Breast epithelium (tissue), 4 donors: Measurements from ENCODE around the gene LPP. TPM values are rescaled to one million over a fixed set of nuclear protein-coding genes. Genes with fewer than 3 reads are reported as not detected.

Source experiments
- DNase-seq, 2 donors: peaks; one replicate each; pipeline ENCODE4 v3.0.0-alpha.2; 2019; ENCODE audit warnings: low spot score in 2 of 2
- H3K27ac ChIP-seq, 2 donors: fragments of 200-600 bp; sonication (generic) in 1 of 2; one replicate each; pipeline ENCODE4 v1.5.1; 2016 to 2019; ENCODE audit warnings: mild to moderate bottlenecking in 1 of 2
- H3K27me3 ChIP-seq, 2 donors: fragments of 200-600 bp; sonication (generic) in 1 of 2; one replicate each; pipeline versions ENCODE4 v1.5.1 to v1.6.0; 2017 to 2019; ENCODE audit warnings: control low read depth in 1 of 2, mild to moderate bottlenecking in 1 of 2
- H3K36me3 ChIP-seq: fragments of 200-600 bp; one replicate; pipeline ENCODE4 v1.5.1; 2019
- H3K4me1 ChIP-seq, 2 donors: fragments of 200-600 bp; sonication (generic); one replicate each; pipeline ENCODE4 v1.5.1; 2016 to 2019; ENCODE audit warnings: control low read depth in 1 of 2
- H3K4me3 ChIP-seq, 3 donors: fragments of 200-600 bp; sonication (generic); 1 replicate in 2 of 3; 2 replicates in 1 of 3; pipeline ENCODE4 v1.5.1; 2016 to 2019; ENCODE audit warnings: mild to moderate bottlenecking in 3 of 3, moderate library complexity in 2 of 3
- H3K9me3 ChIP-seq, 2 donors: fragments of 200-600 bp; sonication (generic) in 1 of 2; one replicate each; pipeline ENCODE4 v1.5.1; 2016 to 2019; ENCODE audit warnings: control low read depth in 1 of 2
- CTCF ChIP-seq, 3 donors: fragments of 450-650 bp; IDR thresholded peaks; one replicate each; pipeline ENCODE4 v1.5.1; 2016 to 2017; ENCODE audit warnings: antibody characterized with exemption in 3 of 3, mild to moderate bottlenecking in 3 of 3, moderate library complexity in 3 of 3
- POLR2A ChIP-seq: fragments of 450-650 bp; IDR thresholded peaks from one replicate; pipeline ENCODE4 v1.6.1; 2016; ENCODE audit warnings: antibody characterized with exemption, mild to moderate bottlenecking, moderate library complexity
- POLR2AphosphoS5 ChIP-seq, 3 donors: sonication (generic); formaldehyde crosslinking; IDR thresholded peaks; one replicate each; pipeline ENCODE4 v1.6.1; 2017; ENCODE audit warnings: antibody characterized with exemption in 3 of 3
- intact Hi-C: fragments of 100-400 bp; cut with DNase I; formaldehyde crosslinking; loops from one replicate; pipeline ENCODE4 v1.15.1; 2023; ENCODE audit warnings: low total_unique reads
- total RNA-seq, 3 donors: library from RNA; depleted of rRNA; stranded (reverse); fragments of >200 nt; gene quantifications; one replicate each; pipeline ENCODE4 v1.1.0, GENCODE V29; 2016

LPP gene
- total RNA-seq = 100 to 1,000 TPM; 135 to 183 (median 147) TPM

- intact Hi-C loops = loop anchor here (10.0 kb wide), 2 partner anchors 121 to 409 kb away; partner anchors contain the start of gene BCL6
- TF ChIP-seq POLR2A (no peak), POLR2AphosphoS5 (IDR thresholded peaks at IDR 0.05) (peak; percentile 30 to 84 (median 73)), CTCF (IDR thresholded peaks at IDR 0.05) (no peak)
Observed at GRCh38 chr3:188154014-188154808, at the start of gene LPP. LPP (plus strand) TSS chr3:188154157; CDS start chr3:188406121, 251,964 bp downstream.

GRCh38 chr3:188106006-188106405 lies 48.0 kb upstream of the LPP start:
- Histone ChIP-seq H3K27ac (no peak overlapping the region), H3K27me3 (no peaks in the 10 kb centered on the region), H3K4me3 (no peak overlapping the region), H3K4me1 (no peaks in the 10 kb centered on the region), H3K36me3 (no peaks in the 10 kb centered on the region), H3K9me3 (peaks cover under 1 to 4% of the 10 kb centered on the region in 2 donors)
- no peak for DNase-seq
- intact Hi-C loops = no loop called here
- TF ChIP-seq POLR2A (no peak), POLR2AphosphoS5 (IDR thresholded peaks at IDR 0.05) (no peak), CTCF (IDR thresholded peaks at IDR 0.05) (no peak)

More at GRCh38 chr3:188154014-188154808, at the start of gene LPP:
- Histone ChIP-seq H3K9me3 (no peaks in the 10 kb centered on the region), H3K36me3 (no peaks in the 10 kb centered on the region), H3K27me3 (no peaks in the 10 kb centered on the region), H3K4me1 (peaks cover 1 to 14% of the 10 kb centered on the region in 2 donors), H3K4me3 (peak within 1 kb of the TSS; percentile 72 to 90 (median 77)), H3K27ac (peak within 1 kb of the TSS; percentile 97 to 98)
- DNase-seq = peak in 1 of 2 donors; percentile 85

- H3K4me3 ChIP-seq = no peak overlapping the region
- TF ChIP-seq POLR2AphosphoS5 (IDR thresholded peaks at IDR 0.05) (no peak), CTCF (IDR thresholded peaks at IDR 0.05) (no peak), POLR2A (no peak)
- H3K27ac ChIP-seq = no peak overlapping the region
- no peaks in the 10 kb centered on the region for H3K9me3 ChIP-seq
- intact Hi-C loops = no loop called here
- DNase-seq = no peak
- no peaks in the 10 kb centered on the region for H3K27me3 ChIP-seq
- H3K36me3 ChIP-seq = no peaks in the 10 kb centered on the region
- H3K4me1 ChIP-seq = no peaks in the 10 kb centered on the region
Observed at GRCh38 chr3:188106454-188106853, 47.5 kb upstream of the LPP start.

- TF ChIP-seq CTCF (IDR thresholded peaks at IDR 0.05) (no peak), POLR2AphosphoS5 (IDR thresholded peaks at IDR 0.05) (no peak), POLR2A (no peak)
- DNase-seq = no peak
- Histone ChIP-seq H3K36me3 (no peaks in the 10 kb centered on the region), H3K4me1 (no peaks in the 10 kb centered on the region), H3K27ac (no peak overlapping the region), H3K9me3 (no peaks in the 10 kb centered on the region), H3K27me3 (no peaks in the 10 kb centered on the region), H3K4me3 (no peak overlapping the region)
- intact Hi-C loops = no loop called here
Observed at GRCh38 chr3:188106887-188107830, 46.8 kb upstream of the LPP start.
